Measurements from ENCODE around the gene MAPK10. TPM values are rescaled to one million over a fixed set of nuclear protein-coding genes. Genes with fewer than 3 reads are reported as not detected.

Gene MAPK10
- polyA plus RNA-seq, 2 of the 4 experiments (the other 2 are of a cell fraction): 1.4 to 3.4 TPM

DNA sequence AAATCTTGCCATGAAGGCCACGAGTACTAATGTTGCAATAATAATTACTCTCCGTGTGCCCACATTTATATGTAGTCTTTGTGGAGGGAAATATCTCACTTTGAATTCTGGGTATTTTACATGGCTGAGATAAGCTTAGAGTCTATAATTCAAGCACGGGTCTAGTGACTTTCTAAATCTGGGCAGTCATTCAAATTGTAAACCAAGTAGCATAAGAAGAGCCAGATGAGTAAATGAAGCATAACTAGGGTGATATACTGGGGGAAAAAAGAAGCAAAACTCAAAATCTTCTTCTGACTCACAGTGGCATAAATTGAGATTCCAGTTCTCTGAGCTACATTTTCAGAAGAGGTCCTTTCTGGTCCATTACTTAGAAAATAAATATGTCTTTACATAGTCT is 53.0 kb downstream of the MAPK10 start (continued):
- TF ChIP-seq MAZ (IDR thresholded peaks at IDR 0.05; ENCODE audit: borderline replicate concordance, low read depth, low read length): no peak
- TF ChIP-seq, protein P1, sequence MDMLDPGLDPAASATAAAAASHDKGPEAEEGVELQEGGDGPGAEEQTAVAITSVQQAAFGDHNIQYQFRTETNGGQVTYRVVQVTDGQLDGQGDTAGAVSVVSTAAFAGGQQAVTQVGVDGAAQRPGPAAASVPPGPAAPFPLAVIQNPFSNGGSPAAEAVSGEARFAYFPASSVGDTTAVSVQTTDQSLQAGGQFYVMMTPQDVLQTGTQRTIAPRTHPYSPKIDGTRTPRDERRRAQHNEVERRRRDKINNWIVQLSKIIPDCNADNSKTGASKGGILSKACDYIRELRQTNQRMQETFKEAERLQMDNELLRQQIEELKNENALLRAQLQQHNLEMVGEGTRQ (IDR thresholded peaks at IDR 0.05): no peak
- no peak for TF ChIP-seq MAFK (IDR thresholded peaks at IDR 0.05; ENCODE audit: partially characterized antibody)

DNA sequence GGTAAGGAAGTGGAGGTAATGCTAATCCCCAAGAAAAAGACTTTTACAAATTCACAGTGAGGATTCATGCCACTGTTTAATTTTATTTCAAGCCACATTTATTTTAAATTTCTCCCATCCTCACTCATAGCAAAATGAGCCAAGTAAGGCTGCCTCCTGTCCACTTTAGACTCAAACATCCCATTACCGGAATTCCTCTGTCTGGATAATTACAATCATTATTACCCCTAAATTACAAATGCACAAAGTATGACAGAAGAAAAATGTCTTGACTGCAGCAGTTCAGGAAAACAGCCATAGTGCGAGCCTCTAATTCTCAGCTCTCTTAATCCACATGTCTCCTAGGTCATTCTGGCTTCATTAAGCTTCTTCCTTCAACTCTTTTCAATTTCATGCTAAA is 57.0 kb downstream of the MAPK10 start:
- Histone ChIP-seq H3K4me1 (no peaks in the 10 kb centered on the region), H3K27ac (no peak overlapping the region), H3K4me3 (no peak overlapping the region), H3K4me2 (no peak overlapping the region), H3K9me3 (peaks cover 17% of the 10 kb centered on the region; the same call in 1 of the 3 replicates)
- WGBS (ENCODE audit: missing lambda C conversion rate): 89% methylated on average over 2 of the region's 2 CpGs
- FAIRE-seq (no peak), ATAC-seq (no peak), DNase-seq (ENCODE audit: low read depth in 1 of 2, low spot score in 1 of 2) (no peak)
- POLR2A ChIA-PET: no interaction called here
- TF ChIP-seq RFX5 (IDR thresholded peaks at IDR 0.05) (no peak), ZFP36 (IDR thresholded peaks at IDR 0.05; ENCODE audit: borderline replicate concordance, partially characterized antibody) (no peak), ZC3H11A (IDR thresholded peaks at IDR 0.05) (no peak), CEBPB (IDR thresholded peaks at IDR 0.05) (no peak), ZSCAN20 (CRISPR knock-in tag; IDR thresholded peaks at IDR 0.05) (no peak), ZNF302 (CRISPR knock-in tag; IDR thresholded peaks at IDR 0.05) (no peak), CBX8 (IDR thresholded peaks at IDR 0.05) (no peak), SMC3 (IDR thresholded peaks at IDR 0.05) (no peak), SREBF2 (IDR thresholded peaks at IDR 0.05) (no peak), POLR2AphosphoS2 (conservative IDR thresholded peaks at IDR 0.05; ENCODE audit: low read length) (no peak), HOXA7 (CRISPR knock-in tag; IDR thresholded peaks at IDR 0.05) (no peak)
- TF ChIP-seq, protein P2, sequence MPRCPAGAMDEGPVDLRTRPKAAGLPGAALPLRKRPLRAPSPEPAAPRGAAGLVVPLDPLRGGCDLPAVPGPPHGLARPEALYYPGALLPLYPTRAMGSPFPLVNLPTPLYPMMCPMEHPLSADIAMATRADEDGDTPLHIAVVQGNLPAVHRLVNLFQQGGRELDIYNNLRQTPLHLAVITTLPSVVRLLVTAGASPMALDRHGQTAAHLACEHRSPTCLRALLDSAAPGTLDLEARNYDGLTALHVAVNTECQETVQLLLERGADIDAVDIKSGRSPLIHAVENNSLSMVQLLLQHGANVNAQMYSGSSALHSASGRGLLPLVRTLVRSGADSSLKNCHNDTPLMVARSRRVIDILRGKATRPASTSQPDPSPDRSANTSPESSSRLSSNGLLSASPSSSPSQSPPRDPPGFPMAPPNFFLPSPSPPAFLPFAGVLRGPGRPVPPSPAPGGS (IDR thresholded peaks at IDR 0.05): no peak
- TF ChIP-seq, protein P3, sequence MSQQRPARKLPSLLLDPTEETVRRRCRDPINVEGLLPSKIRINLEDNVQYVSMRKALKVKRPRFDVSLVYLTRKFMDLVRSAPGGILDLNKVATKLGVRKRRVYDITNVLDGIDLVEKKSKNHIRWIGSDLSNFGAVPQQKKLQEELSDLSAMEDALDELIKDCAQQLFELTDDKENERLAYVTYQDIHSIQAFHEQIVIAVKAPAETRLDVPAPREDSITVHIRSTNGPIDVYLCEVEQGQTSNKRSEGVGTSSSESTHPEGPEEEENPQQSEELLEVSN (IDR thresholded peaks at IDR 0.05; ENCODE audit: borderline replicate concordance, low read depth): no peak
- CTCF ChIA-PET: no interaction called here

DNA sequence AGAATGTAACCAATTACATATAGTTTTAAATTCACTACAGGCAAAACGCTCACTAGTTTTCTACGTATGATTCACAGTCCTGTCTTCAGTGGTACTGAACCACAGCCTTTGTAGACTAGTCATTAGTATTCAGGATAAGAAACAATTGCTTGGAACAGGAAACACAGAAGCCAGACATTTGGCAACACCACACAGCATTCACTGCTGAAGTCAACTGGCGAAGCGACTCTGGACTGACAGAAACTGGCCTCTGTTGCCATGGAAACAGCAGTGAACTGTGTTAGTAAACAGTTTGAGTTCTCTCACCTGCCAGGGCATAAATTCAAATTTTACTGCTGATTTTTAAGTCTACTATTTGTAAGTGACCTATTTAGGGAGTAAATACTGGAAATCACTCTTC is 57.6 kb downstream of the MAPK10 start:
- POLR2A ChIA-PET: no interaction called here
- Histone ChIP-seq H3K4me1 (no peaks in the 10 kb centered on the region), H3K9me3 (peaks cover 17% of the 10 kb centered on the region; the same call in 1 of the 3 replicates), H3K27ac (no peak overlapping the region), H3K4me3 (no peak overlapping the region), H3K4me2 (no peak overlapping the region)
- no peak for DNase-seq (ENCODE audit: low read depth in 1 of 2, low spot score in 1 of 2)
- 69% methylated on average over 4 of the region's 4 CpGs for WGBS (ENCODE audit: missing lambda C conversion rate)
- CTCF ChIA-PET: no interaction called here
- FAIRE-seq: no peak
- no peak for ATAC-seq
- TF ChIP-seq KDM5A (IDR thresholded peaks at IDR 0.05) (no peak), FOSL2 (IDR thresholded peaks at IDR 0.05) (no peak), FOSL2 (CRISPR knock-in tag; IDR thresholded peaks at IDR 0.05) (no peak), BHLHE40 (IDR thresholded peaks at IDR 0.05; ENCODE audit: low read depth, low read length) (no peak), JUN (IDR thresholded peaks at IDR 0.05) (no peak), NFE2L2 (conservative IDR thresholded peaks at IDR 0.05; ENCODE audit: low read length) (no peak), PHF8 (IDR thresholded peaks at IDR 0.05; ENCODE audit: borderline replicate concordance, low read depth) (no peak), JUNB (IDR thresholded peaks at IDR 0.05) (no peak), RFX5 (IDR thresholded peaks at IDR 0.05) (no peak), POLR2AphosphoS2 (conservative IDR thresholded peaks at IDR 0.05; ENCODE audit: low read length) (no peak), FOXS1 (CRISPR knock-in tag; IDR thresholded peaks at IDR 0.05) (no peak), TP53 (CRISPR knock-in tag; IDR thresholded peaks at IDR 0.05) (no peak), MAZ (IDR thresholded peaks at IDR 0.05; ENCODE audit: borderline replicate concordance, low read depth, low read length) (no peak), CBX8 (IDR thresholded peaks at IDR 0.05) (no peak), ZNF302 (CRISPR knock-in tag; IDR thresholded peaks at IDR 0.05) (no peak), ZSCAN20 (CRISPR knock-in tag; IDR thresholded peaks at IDR 0.05) (no peak)
- TF ChIP-seq, protein P4, sequence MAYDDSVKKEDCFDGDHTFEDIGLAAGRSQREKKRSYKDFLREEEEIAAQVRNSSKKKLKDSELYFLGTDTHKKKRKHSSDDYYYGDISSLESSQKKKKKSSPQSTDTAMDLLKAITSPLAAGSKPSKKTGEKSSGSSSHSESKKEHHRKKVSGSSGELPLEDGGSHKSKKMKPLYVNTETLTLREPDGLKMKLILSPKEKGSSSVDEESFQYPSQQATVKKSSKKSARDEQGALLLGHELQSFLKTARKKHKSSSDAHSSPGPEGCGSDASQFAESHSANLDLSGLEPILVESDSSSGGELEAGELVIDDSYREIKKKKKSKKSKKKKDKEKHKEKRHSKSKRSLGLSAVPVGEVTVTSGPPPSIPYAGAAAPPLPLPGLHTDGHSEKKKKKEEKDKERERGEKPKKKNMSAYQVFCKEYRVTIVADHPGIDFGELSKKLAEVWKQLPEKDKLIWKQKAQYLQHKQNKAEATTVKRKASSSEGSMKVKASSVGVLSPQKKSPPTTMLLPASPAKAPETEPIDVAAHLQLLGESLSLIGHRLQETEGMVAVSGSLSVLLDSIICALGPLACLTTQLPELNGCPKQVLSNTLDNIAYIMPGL (CRISPR knock-in tag; IDR thresholded peaks at IDR 0.05; ENCODE audit: borderline replicate concordance): no peak
- TF ChIP-seq, protein P5, sequence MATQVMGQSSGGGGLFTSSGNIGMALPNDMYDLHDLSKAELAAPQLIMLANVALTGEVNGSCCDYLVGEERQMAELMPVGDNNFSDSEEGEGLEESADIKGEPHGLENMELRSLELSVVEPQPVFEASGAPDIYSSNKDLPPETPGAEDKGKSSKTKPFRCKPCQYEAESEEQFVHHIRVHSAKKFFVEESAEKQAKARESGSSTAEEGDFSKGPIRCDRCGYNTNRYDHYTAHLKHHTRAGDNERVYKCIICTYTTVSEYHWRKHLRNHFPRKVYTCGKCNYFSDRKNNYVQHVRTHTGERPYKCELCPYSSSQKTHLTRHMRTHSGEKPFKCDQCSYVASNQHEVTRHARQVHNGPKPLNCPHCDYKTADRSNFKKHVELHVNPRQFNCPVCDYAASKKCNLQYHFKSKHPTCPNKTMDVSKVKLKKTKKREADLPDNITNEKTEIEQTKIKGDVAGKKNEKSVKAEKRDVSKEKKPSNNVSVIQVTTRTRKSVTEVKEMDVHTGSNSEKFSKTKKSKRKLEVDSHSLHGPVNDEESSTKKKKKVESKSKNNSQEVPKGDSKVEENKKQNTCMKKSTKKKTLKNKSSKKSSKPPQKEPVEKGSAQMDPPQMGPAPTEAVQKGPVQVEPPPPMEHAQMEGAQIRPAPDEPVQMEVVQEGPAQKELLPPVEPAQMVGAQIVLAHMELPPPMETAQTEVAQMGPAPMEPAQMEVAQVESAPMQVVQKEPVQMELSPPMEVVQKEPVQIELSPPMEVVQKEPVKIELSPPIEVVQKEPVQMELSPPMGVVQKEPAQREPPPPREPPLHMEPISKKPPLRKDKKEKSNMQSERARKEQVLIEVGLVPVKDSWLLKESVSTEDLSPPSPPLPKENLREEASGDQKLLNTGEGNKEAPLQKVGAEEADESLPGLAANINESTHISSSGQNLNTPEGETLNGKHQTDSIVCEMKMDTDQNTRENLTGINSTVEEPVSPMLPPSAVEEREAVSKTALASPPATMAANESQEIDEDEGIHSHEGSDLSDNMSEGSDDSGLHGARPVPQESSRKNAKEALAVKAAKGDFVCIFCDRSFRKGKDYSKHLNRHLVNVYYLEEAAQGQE (IDR thresholded peaks at IDR 0.05): no peak
- TF ChIP-seq, protein P6, sequence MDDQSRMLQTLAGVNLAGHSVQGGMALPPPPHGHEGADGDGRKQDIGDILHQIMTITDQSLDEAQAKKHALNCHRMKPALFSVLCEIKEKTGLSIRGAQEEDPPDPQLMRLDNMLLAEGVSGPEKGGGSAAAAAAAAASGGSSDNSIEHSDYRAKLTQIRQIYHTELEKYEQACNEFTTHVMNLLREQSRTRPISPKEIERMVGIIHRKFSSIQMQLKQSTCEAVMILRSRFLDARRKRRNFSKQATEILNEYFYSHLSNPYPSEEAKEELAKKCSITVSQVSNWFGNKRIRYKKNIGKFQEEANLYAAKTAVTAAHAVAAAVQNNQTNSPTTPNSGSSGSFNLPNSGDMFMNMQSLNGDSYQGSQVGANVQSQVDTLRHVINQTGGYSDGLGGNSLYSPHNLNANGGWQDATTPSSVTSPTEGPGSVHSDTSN (IDR thresholded peaks at IDR 0.05): no peak
